Adrenal gland (tissue), 12 donors: ENCODE measurements around the gene NHSL1. TPM values are rescaled to one million over a fixed set of nuclear protein-coding genes. Genes with fewer than 3 reads are reported as not detected.

Experiments
- DNase-seq, 7 donors: peaks; one replicate each; pipeline ENCODE4 v3.0.0-alpha.2; 2019 to 2020
- H3K27ac ChIP-seq, 5 donors: fragments of 200-600 bp; sonication (generic) in 4 of 5; 1 replicate in 3 of 5; 2 replicates in 2 of 5; pipeline versions ENCODE4 v1.5.1 to v1.8.0; 2016 to 2020; ENCODE audit warnings: mild to moderate bottlenecking in 1 of 5
- H3K27me3 ChIP-seq: fragments of 200-600 bp; 2 replicates; pipeline ENCODE4 v1.8.0; 2021
- H3K36me3 ChIP-seq, 2 donors: fragments of 200-600 bp; replicated peaks in 1 of 2; 1 replicate in 1 of 2; 2 replicates in 1 of 2; pipeline versions ENCODE4 v1.5.1 to v1.8.0; 2018 to 2022
- H3K4me1 ChIP-seq, 2 donors: fragments of 200-600 bp; replicated peaks in 1 of 2; 1 replicate in 1 of 2; 2 replicates in 1 of 2; pipeline versions ENCODE4 v1.5.1 to v1.8.0; 2018 to 2021
- H3K4me3 ChIP-seq, 4 donors: fragments of 200-600 bp; sonication (generic) in 3 of 4; one replicate each; pipeline ENCODE4 v1.5.1; 2016 to 2018
- H3K9me3 ChIP-seq, 3 donors: fragments of 200-600 bp; sonication (generic) in 1 of 3; replicated peaks in 1 of 3; 1 replicate in 2 of 3; 2 replicates in 1 of 3; pipeline versions ENCODE4 v1.5.1 to v1.8.0; 2016 to 2021
- CTCF ChIP-seq, 6 experiments: fragments of 450-650 bp in 4 of 6; fragments of 200-600 bp in 2 of 6; sonication (generic) in 1 of 6; IDR thresholded peaks; 1 replicate in 5 of 6; 2 replicates in 1 of 6; pipeline versions ENCODE4 v1.5.1 to v1.8.0; 2016 to 2021; ENCODE audit warnings: antibody characterized with exemption in 6 of 6, mild to moderate bottlenecking in 2 of 6, moderate library complexity in 1 of 6
- POLR2A ChIP-seq, 2 donors: fragments of 450-650 bp; IDR thresholded peaks; one replicate each; pipeline ENCODE4 v1.6.1; 2017; ENCODE audit warnings: antibody characterized with exemption in 2 of 2, mild to moderate bottlenecking in 2 of 2, moderate library complexity in 1 of 2
- WGBS, 4 donors: extraction: QIAGEN DNeasy Blood & Tissue Kit in 2 of 4; methylation state at CpG; one replicate each; pipeline versions ENCODE4 v1.1.5 to v1.1.7; 2013 to 2017; 5-methylcytosine and 5-hydroxymethylcytosine counted together
- intact Hi-C, 2 donors: fragments of 100-400 bp; cut with DNase I; formaldehyde crosslinking; loops; one replicate each; pipeline versions ENCODE4 v1.14.1 to v1.15.0; 2022 to 2023
- polyA plus RNA-seq, 3 donors: library from polyadenylated mRNA; stranded (reverse); fragments of 200-250 nt in 2 of 3; fragments of 350-450 nt in 1 of 3; fragmentation: Illumina TruSeq in 1 of 3; extraction: RNeasy Lipid Tissue Mini Kit (QIAGEN cat#74804) in 1 of 3; gene quantifications; one replicate each; pipeline ENCODE4 v1.2.3, GENCODE V29; 2013 to 2014
- total RNA-seq, 9 donors: library from RNA; depleted of rRNA in 4 of 9; stranded (reverse); fragments of >200 nt in 4 of 9; fragments of 120-200 nt in 1 of 9; fragmentation: NEBNext Ultra II Directional in 1 of 9; extraction: Animal tissue kit (Norgen Biotek cat#: 25700) in 1 of 9; gene quantifications; one replicate each; pipeline versions ENCODE4 v1.1.0 to v1.2.4, GENCODE V29; 2013 to 2023
- donor health status: healthy with polysubstance abuse.
- donor health status: Bipolar disorder and iron deficiency.
- donor health status: DM: yes; HTN: yes; CAD: no.
- donor health status: DM: no; HTN: no; CAD: no.
- donor health status: DM: no; HTN: no; CAD: no.
- donor health status: DM: yes; HTN: yes; CAD: no.

NHSL1 gene
- total and polyA plus RNA-seq, 12 donors, result 1.2 to 12.7 (median 5.3) TPM

GRCh38 chr6:138420356-138420755 is 78.9 kb downstream of the NHSL1 start:
- intact Hi-C loops, result loop anchor here in 1 of 2 donors (10.0 kb wide), 2 partner anchors 164 to 344 kb away; no protein-coding TSS in a partner anchor
- WGBS, 4 donors, result 95 to 99% (median 97%) methylated on average over 4 of the region's 4 CpGs
- DNase-seq, result no peak

GRCh38 chr6:138419766-138420165 is 79.5 kb downstream of the NHSL1 start:
- WGBS, 4 donors, result 91 to 97% (median 95%) methylated on average over 2 to 3 of the region's 3 CpGs
- intact Hi-C loops, result loop anchor here in 1 of 2 donors (10.0 kb wide), 2 partner anchors 165 to 345 kb away; no protein-coding TSS in a partner anchor
- no peaks in the 10 kb centered on the region for H3K36me3 ChIP-seq
- H3K9me3 ChIP-seq, result no peaks in the 10 kb centered on the region
- peaks cover 0 to 4% of the 10 kb centered on the region in 2 donors for H3K4me1 ChIP-seq
- no peaks in the 10 kb centered on the region for H3K27me3 ChIP-seq
- TF ChIP-seq POLR2A (IDR thresholded peaks at IDR 0.05), result no peak
- TF ChIP-seq CTCF (IDR thresholded peaks at IDR 0.05), result no peak
- no peak overlapping the region for H3K4me3 ChIP-seq
- DNase-seq, result no peak
- no peak overlapping the region for H3K27ac ChIP-seq

More at GRCh38 chr6:138420356-138420755, 78.9 kb downstream of the NHSL1 start:
- TF ChIP-seq CTCF (IDR thresholded peaks at IDR 0.05) (no peak), POLR2A (IDR thresholded peaks at IDR 0.05) (no peak)
- H3K27ac ChIP-seq, result no peak overlapping the region
- H3K4me1 ChIP-seq, result peaks cover 0 to 4% of the 10 kb centered on the region in 2 donors
- H3K9me3 ChIP-seq, result no peaks in the 10 kb centered on the region
- H3K36me3 ChIP-seq, result no peaks in the 10 kb centered on the region
- no peaks in the 10 kb centered on the region for H3K27me3 ChIP-seq
- no peak overlapping the region for H3K4me3 ChIP-seq

- Histone ChIP-seq H3K36me3 (peaks cover 0 to 9% of the 10 kb centered on the region in 2 donors), H3K27me3 (no peaks in the 10 kb centered on the region), H3K4me1 (peaks cover 0 to 4% of the 10 kb centered on the region in 2 donors), H3K27ac (no peak overlapping the region), H3K9me3 (no peaks in the 10 kb centered on the region), H3K4me3 (no peak overlapping the region)
- WGBS, 4 donors, result 92 to 95% (median 94%) methylated on average over 3 of the region's 3 CpGs
- TF ChIP-seq POLR2A (IDR thresholded peaks at IDR 0.05), result no peak
- TF ChIP-seq CTCF (IDR thresholded peaks at IDR 0.05), result no peak
- DNase-seq, result no peak
- intact Hi-C loops, result no loop called here
Observed at GRCh38 chr6:138418118-138418742, 81.1 kb downstream of the NHSL1 start.

GRCh38 chr6:138417493-138418117 is 81.7 kb downstream of the NHSL1 start:
- H3K36me3 ChIP-seq, result peaks cover 0 to 14% of the 10 kb centered on the region in 2 donors

More at GRCh38 chr6:138417493-138418117, 81.7 kb downstream of the NHSL1 start:
- DNase-seq, result no peak
- Histone ChIP-seq H3K4me3 (no peak overlapping the region), H3K27ac (no peak overlapping the region), H3K9me3 (no peaks in the 10 kb centered on the region), H3K4me1 (no peaks in the 10 kb centered on the region), H3K27me3 (no peaks in the 10 kb centered on the region)
- intact Hi-C loops, result no loop called here
- TF ChIP-seq POLR2A (IDR thresholded peaks at IDR 0.05), result no peak
- TF ChIP-seq CTCF (IDR thresholded peaks at IDR 0.05), result no peak
- 80 to 90% (median 88%) methylated on average over 3 of the region's 3 CpGs for WGBS, 4 donors
